Gastroesophageal sphincter (tissue), 3 donors: ENCODE results near the gene SLC2A1.

ENCODE experiments used
- CTCF ChIP-seq, 4 experiments: fragments of 200-600 bp in 2 of 4; fragments of 450-650 bp in 2 of 4; sonication (generic) in 1 of 4; IDR thresholded peaks; one replicate each; pipeline ENCODE4 v1.5.1; 2017 to 2019; ENCODE audit warnings: antibody characterized with exemption in 4 of 4, mild to moderate bottlenecking in 2 of 4, moderate library complexity in 2 of 4
- POLR2A ChIP-seq, 2 donors: fragments of 450-650 bp; IDR thresholded peaks; one replicate each; pipeline ENCODE4 v1.6.1; 2017; ENCODE audit warnings: antibody characterized with exemption in 2 of 2, mild to moderate bottlenecking in 2 of 2, moderate library complexity in 1 of 2

GRCh38 chr1:43002116-43002515, 43.4 kb upstream of the SLC2A1 start:
- TF ChIP-seq CTCF (IDR thresholded peaks at IDR 0.05), result no peak
- TF ChIP-seq POLR2A (IDR thresholded peaks at IDR 0.05), result no peak
